ENCODE results near the gene ZNF777.
A peak's percentile ranks its signal among the peaks of the same experiment; 100 is the strongest.
"Not testable (repeated sequence)": the region's sequence is repeated elsewhere in the genome, so short reads cannot be mapped to it uniquely, and the experiment has no call there.

Gene ZNF777

DNA sequence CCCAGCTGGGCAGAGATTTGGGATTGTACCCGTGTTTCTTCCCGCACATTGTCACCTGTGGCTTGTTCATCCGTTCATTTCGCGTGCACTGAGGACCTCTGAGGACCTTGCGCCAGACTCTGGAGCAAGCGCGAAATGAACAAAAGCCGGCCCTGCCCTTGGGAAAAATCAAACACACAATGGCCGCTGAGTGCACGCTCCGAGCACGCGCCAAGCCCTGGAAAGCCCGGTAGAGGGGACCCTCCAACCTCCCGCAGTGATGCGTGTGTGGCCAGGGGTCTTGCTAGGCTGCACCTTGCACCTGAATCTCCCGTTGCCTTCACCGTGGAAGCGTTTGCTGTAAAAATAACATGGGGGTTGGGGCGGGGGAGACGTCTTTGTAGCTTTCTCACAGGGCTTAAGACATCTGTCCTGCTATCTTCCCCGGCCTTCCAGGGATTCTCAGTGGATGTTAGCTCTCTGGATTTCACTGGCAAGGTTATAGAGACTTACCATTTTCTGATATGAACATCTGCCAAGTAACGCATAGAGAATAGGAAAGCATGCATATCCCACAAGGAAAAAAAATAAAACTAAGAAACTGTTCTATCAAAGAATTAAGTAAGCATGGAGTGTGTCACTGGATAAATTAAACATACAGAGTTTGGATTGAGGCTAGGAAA is 37.3 kb downstream of the ZNF777 start:
- DNase-seq = no peak

DNA sequence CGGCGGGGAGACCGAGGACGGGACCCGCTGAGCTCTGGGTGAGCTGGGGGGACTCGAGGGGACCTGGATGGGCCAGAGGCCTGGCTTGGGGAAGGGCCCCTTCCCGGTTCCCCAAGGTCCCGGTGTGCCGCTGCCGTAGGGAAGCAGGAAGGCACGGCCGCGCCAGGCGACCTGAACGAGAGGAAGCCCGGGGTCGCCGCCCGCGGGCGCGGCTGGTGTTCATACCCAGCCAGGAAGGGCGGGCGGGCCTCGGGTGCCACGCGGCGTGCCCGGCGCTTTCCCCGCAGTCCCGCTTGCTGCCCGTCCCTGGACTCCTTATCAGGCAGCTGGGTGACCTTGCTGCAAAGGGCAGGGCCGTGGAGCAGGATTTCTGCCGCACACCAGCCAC is 38.0 kb downstream of the ZNF777 start:
- TF ChIP-seq POLR2A (IDR thresholded peaks at IDR 0.05; ENCODE audit: low read length) = no peak
- TF ChIP-seq GATA1 (IDR thresholded peaks at IDR 0.05; ENCODE audit: low read depth, low read length) = no peak
- DNase-seq = peak; percentile 39 to 42

More for the DNA sequence above, 37.3 kb downstream of the ZNF777 start:
- TF ChIP-seq GATA1 (IDR thresholded peaks at IDR 0.05; ENCODE audit: low read depth, low read length) (no peak), POLR2A (IDR thresholded peaks at IDR 0.05; ENCODE audit: low read length) (no peak)

DNA sequence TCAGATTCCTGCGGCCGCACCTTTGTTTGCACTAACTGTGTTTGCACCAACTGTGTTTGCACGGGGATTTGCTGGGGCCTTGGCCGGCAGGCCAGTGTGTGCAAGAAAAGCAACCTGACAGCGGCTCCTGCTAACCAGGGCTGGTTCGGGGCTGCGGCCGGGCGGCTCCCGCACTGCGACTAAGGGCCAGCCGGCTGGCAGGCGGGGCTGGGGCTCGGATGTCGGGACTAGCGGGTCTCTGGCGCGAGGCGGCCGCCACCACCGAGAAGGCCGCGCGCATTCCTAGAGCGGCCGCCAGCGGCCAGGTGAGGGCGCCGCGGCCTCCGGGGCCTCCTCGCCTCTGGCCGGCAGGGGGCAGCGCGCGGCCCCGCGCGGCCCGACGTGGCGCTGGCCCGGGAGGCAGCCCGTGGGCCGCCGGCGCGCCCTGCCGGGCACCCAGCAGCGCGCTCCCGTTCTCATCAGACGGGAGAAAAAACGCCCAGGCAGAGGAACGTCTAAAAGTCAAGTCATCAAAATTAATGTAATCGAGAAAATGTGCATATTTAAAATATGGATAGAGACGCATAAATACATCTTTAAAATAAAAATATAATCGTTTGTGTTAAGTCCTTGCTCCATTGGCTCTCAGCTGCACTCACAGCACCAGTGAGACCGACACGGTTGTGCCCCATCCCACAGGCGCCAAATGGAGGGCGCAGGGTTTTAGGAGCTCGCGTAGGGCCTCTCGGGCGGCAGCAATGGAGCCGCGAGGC is 38.5 kb downstream of the ZNF777 start:
- TF ChIP-seq POLR2A (IDR thresholded peaks at IDR 0.05; ENCODE audit: low read length) (no peak), GATA1 (IDR thresholded peaks at IDR 0.05; ENCODE audit: low read depth, low read length) (no peak)
- DNase-seq = peak; percentile 89 to 93

DNA sequence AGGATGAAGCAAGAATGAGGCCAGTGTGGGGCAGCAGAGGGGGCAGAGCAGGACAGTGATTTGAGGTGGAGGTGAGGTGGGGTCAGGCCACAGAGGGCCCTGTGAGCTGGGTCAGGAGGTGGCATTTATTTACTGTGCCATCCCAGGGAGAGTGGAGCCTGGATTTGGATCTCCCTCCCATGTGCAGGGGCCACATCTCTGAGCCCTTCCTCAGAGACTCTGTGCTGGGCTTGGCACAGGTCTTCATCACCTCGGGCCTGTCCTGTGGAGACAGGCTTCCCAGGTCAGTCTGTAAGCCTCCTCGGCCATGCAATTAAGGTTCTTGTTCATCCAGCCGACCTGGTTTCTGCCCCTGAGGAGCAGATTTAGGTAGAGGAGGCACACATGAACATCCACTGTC is 40.9 kb downstream of the ZNF777 start:
- no peak for DNase-seq

DNA sequence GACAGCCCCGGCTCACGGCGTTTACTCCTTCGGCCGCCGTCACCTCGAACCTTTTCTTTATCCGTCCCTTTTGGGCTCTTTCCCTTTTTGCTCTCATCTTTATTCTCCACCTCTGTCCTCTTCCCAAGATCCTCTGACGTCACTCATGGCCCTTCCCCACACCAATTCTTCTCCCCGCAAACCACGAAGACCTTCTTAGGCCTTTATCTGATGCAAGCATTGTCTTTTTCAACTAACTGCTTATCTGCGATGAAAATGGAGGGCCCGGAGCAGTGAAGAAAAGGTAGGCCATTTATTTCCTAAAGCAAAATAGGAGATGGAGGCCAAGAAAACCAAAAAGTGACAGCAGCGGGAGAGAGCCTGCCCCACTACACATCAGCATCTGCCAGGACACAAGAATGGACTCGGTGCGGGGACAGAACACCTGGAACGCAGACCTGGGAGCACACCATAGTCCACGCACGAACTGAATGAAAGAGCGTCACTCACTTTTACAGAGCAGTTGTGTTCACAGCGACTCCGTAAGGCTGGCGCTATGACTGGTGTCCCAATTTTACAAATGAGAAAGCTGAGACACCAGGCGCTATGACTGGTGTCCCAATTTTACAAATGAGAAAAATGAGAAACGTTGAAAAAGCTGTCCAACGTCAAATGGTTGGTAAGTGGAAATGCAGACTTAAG is 45.3 kb downstream of the ZNF777 start:
- TF ChIP-seq POLR2A (IDR thresholded peaks at IDR 0.05; ENCODE audit: low read length) = no peak
- TF ChIP-seq GATA1 (IDR thresholded peaks at IDR 0.05; ENCODE audit: low read depth, low read length) = no peak
- peak in 1 of 2 experiments; percentile 52 for DNase-seq

More for the DNA sequence above, 40.9 kb downstream of the ZNF777 start:
- TF ChIP-seq GATA1 (IDR thresholded peaks at IDR 0.05; ENCODE audit: low read depth, low read length) (no peak), POLR2A (IDR thresholded peaks at IDR 0.05; ENCODE audit: low read length) (no peak)

DNA sequence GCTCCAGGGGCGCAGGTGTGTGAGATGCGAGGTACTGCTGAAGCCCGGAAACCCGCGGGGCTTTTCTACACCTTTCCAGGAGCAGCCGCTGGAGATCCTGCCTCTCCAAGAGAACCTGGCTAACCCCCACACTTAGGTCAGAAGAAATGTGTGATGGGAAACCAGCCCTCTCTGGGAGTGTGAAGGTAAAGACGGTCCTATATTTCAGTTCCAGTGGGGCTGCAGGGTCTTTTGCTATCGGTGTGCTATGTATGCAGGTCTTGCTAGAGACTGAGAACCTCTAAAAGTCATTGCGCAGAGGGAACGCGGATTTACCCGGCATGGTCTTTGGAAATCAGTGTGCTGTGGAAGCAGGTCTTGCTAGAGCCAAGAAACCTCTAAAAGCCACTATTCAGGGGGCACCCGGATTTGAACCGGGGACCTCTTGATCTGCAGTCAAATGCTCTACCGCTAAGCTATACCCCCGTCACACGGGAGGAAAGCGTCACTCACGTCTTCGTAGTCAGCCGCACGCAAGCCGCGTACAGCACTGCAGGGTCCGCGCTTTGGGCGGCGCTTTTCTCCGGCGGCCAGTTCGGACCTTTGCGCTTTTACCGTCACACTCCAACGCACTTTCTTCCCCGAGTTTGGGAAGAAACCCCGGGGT is 46.0 kb downstream of the ZNF777 start:
- peak; percentile 70 to 75 for DNase-seq
- TF ChIP-seq GATA1 (IDR thresholded peaks at IDR 0.05; ENCODE audit: low read depth, low read length) = no peak
- TF ChIP-seq POLR2A (IDR thresholded peaks at IDR 0.05; ENCODE audit: low read length) = no peak

DNA sequence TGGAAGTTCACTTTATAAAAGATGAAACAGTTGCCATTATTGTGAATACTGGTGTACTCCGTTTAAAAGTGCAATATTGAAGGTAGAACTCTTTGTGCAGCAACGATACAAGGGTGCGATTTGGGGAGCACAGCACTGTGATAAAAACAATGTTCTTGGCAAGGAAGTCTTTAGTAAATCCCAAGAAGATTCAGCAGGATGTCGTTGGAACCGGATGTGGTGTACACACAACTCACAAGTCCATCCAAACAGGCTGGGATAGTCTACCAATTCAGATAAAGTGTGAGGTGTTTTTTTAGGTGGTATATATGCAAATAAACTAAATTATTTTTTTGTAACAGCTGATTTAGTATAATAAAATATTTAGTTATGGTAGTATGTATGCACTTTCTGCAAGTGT is 46.7 kb downstream of the ZNF777 start:
- TF ChIP-seq POLR2A (IDR thresholded peaks at IDR 0.05; ENCODE audit: low read length) (no peak), GATA1 (IDR thresholded peaks at IDR 0.05; ENCODE audit: low read depth, low read length) (no peak)
- DNase-seq = no peak

DNA sequence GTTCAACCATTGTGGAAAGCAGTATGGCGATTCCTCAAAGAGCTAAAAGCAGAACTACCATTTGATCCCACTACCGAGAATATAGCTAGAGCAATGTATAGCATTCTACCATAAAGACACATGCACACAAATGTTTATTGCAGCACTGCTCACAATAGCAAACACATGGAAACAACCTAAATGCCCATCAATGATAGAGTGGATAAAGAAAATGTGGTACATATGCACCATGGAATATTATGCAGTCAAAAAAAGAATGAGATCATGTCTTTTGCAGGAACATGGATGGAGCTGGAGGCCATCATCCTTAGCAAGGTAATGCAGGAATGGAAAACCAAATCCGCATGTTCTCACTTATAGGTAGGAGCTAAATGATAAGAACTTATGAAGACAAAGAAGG is 47.8 kb downstream of the ZNF777 start:
- DNase-seq = not testable (repeated sequence)

DNA sequence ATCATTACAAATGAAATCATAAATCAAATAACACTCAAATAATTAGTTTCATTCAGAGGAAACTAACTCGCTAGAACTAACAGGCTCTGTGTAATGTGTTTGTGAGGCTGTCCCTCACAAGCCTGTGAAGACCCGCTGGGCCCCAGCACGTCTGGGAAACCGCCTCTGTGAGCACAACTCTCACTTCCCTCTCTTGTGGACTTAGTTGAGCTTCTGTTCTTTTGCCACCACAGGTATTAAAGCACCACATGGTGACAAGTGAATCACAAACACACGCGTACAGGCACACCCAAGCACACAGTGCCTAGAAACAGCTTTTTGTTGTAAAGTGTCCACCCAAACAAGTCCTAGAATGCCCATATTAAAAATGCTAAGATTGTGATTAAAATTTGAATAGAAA is 51.0 kb downstream of the ZNF777 start:
- DNase-seq = no peak
- TF ChIP-seq GATA1 (IDR thresholded peaks at IDR 0.05; ENCODE audit: low read depth, low read length) (no peak), POLR2A (IDR thresholded peaks at IDR 0.05; ENCODE audit: low read length) (no peak)

DNA sequence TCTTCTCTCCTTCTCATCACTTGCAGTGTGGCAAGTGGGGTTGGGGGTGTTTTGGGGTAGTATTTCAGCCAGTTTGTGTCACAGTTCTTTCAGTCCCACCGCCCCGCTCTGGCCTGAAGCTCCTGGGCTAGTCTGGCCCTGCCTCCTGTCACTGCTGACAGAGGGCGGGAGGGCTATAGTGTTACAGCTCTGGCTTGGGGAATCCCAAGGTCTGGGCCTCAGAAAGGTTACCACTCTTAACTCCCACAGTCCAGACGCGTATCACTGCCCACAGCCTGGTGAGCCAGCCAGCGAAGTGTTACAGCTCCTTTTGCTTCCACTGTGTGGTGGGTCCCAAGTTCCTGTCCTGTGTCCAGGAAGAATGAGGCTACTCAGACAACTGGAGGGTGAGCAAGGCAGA is 56.0 kb downstream of the ZNF777 start:
- TF ChIP-seq POLR2A (IDR thresholded peaks at IDR 0.05; ENCODE audit: low read length) = no peak
- TF ChIP-seq GATA1 (IDR thresholded peaks at IDR 0.05; ENCODE audit: low read depth, low read length) = no peak

DNA sequence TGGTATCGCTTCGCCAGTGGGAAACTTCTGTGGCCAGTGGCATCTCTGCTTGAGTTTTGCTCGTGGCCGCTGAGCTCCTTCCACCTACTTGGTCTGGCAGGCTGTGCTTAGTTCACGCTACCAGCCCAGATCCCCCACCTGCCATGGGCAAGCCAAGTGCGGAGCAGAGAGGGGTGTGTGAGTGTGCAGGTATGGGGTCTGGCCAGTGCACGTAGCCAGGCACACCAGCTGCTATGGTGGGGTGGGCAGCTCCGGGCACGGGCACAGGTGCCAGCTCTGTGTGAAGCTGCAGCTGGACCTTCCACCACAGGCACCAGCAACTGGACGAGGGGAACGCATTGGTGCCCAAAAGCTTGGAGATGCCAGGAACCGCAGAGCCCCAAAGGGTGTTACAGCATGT is 56.5 kb downstream of the ZNF777 start:
- TF ChIP-seq GATA1 (IDR thresholded peaks at IDR 0.05; ENCODE audit: low read depth, low read length) (no peak), POLR2A (IDR thresholded peaks at IDR 0.05; ENCODE audit: low read length) (no peak)
- no peak for DNase-seq

More for the DNA sequence above, 56.0 kb downstream of the ZNF777 start:
- no peak for DNase-seq

DNA sequence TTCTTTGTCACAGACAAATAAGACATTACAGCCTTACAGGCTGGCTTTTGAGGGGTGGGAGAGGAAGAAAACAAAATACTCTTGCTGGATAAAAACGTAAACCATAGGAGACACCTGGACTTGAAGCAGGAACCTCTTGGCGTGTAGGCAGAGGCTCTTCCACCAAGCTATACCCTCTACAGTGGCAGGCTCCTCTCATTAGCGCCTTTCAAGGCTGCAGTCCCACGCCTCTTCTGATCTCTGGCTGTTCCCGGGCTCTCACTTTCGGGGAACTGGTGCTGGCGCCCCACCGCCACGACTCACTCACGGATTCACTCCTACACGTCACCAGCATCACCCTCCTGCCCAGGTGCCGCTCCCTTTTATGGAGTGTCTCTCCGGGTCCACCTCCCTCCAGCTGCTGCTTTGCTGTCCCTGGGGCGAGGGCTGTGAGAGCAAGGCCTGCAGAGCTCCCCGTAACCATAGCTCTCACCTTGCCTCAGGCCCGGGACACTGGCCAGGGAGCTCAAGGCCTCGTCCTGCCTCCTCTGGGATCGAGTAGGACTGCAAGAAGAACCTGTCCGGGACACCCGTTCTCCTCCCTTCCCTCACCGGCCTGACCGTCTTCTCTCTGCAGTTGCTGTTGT is 62.6 kb downstream of the ZNF777 start:
- no peak for DNase-seq
- TF ChIP-seq GATA1 (IDR thresholded peaks at IDR 0.05; ENCODE audit: low read depth, low read length) (no peak), POLR2A (IDR thresholded peaks at IDR 0.05; ENCODE audit: low read length) (no peak)

DNA sequence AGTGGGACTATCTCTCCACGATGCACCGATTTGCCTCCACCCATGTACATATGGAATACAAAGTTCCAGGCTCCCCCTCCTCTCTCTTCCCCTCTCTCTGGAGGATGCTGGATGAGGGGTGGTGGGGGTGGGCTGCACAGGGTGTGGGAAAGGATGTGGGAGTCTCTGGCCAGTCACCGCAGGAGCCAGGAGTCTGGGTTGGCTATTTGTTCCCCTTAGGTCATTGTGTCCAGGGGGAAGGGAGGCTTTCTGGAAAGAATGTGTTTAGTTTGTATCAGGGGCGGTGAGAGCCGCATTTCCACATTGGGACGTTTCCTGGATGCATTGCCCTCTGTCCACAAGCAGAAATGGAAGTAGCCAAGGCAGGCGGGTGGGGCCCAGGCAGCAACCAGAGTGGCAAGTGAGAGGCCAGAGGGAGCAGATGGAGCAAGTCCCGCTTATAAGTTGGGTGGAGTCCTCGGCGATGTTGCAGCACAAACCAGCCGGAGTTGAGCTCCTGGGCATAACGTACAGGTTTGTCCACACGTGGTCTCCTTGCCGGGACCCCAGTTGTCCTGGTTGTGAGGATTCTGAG is 63.3 kb downstream of the ZNF777 start:
- TF ChIP-seq GATA1 (IDR thresholded peaks at IDR 0.05; ENCODE audit: low read depth, low read length) = no peak
- no peak for TF ChIP-seq POLR2A (IDR thresholded peaks at IDR 0.05; ENCODE audit: low read length)
- DNase-seq = no peak

DNA sequence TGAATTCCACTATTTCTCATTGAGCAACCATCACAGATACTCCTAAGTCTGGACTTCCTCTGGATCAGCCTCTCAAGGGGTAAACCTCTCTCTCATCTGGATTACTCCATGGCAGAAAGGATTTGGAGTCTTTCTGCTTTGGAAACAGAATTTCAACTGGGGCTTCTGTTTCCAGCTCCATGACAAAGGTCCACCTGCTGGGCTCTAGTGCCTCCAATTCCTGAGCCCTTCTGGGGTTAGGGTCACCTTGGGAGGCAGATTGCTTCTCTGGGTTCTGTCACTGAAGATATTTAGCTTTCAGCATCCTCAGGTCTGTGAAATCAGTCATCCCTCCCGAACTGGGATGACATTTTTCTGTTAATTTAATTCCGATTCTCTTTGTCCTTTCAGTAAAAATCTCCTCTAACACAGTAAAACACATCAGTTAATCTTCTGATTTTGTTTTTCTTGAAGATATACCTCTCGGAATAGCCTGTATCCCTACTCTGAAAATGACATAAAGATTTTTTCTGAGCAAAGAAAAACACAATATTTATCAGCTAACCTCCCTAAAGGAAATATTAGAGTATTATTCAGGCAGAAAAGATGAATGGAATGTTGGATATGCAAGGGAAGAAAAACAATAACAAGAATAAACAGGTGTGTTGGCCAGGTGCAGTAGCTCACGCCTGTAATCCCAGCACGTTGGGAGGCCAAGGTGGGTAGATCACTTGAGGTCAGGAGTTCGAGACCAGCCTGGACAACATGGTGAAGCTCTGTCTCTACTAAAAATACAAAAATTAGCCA is 72.1 kb downstream of the ZNF777 start:
- DNase-seq = not testable (repeated sequence)

DNA sequence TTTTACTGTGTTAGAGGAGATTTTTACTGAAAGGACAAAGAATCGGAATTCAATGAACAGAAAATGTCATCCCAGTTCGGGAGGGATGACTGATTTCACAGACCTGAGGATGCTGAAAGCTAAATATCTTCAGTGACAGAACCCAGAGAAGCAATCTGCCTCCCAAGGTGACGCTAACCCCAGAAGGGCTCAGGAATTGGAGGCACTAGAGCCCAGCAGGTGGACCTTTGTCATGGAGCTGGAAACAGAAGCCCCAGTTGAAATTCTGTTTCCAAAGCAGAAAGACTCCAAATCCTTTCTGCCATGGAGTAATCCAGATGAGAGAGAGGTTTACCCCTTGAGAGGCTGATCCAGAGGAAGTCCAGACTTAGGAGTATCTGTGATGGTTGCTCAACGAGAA is 74.3 kb downstream of the ZNF777 start:
- not testable (repeated sequence) for DNase-seq

Data from erythroblast (primary cell).